NT2/D1 (cell line): Measurements from ENCODE around the gene CLEC16A.

Experiments
- DNase-seq: peaks from one replicate; pipeline ENCODE4 v3.0.0-alpha.2; 2011; ENCODE audit warnings: low read depth, low spot score
- H3K27me3 ChIP-seq: 2 replicates; pipeline ENCODE4 v1.6.0; 2011; ENCODE audit warnings: mild to moderate bottlenecking; ENCODE audit not compliant: insufficient read length, insufficient read depth
- H3K36me3 ChIP-seq: 2 replicates; pipeline ENCODE4 v1.6.1; 2011; ENCODE audit warnings: mild to moderate bottlenecking, low read length, mixed read lengths; ENCODE audit not compliant: insufficient read depth, insufficient read length
- H3K4me1 ChIP-seq: 2 replicates; pipeline ENCODE4 v1.5.1; 2011; ENCODE audit not compliant: insufficient read depth, insufficient read length
- H3K4me3 ChIP-seq: 2 replicates; pipeline ENCODE4 v1.5.1; 2011; ENCODE audit warnings: low read depth; ENCODE audit not compliant: insufficient read length
- H3K9ac ChIP-seq: 2 replicates; pipeline ENCODE4 v1.6.0; 2011; ENCODE audit warnings: low read depth; ENCODE audit not compliant: insufficient read length
- H3K9me3 ChIP-seq: 2 replicates; pipeline ENCODE4 v1.5.1; 2011; ENCODE audit warnings: mild to moderate bottlenecking, low read length; ENCODE audit not compliant: insufficient read depth
- SUZ12 ChIP-seq: IDR thresholded peaks from 2 replicates; pipeline ENCODE4 v1.6.1; 2011; ENCODE audit not compliant: insufficient read length, insufficient read depth; ENCODE audit errors: extremely low read depth
- YY1 ChIP-seq: IDR thresholded peaks from 2 replicates; pipeline ENCODE4 v1.6.1; 2011; ENCODE audit not compliant: insufficient read length, insufficient read depth
- ZNF274 ChIP-seq: IDR thresholded peaks from 2 replicates; pipeline ENCODE4 v1.6.1; 2011; ENCODE audit warnings: mild to moderate bottlenecking, low read depth, low read length

The CLEC16A gene

DNA sequence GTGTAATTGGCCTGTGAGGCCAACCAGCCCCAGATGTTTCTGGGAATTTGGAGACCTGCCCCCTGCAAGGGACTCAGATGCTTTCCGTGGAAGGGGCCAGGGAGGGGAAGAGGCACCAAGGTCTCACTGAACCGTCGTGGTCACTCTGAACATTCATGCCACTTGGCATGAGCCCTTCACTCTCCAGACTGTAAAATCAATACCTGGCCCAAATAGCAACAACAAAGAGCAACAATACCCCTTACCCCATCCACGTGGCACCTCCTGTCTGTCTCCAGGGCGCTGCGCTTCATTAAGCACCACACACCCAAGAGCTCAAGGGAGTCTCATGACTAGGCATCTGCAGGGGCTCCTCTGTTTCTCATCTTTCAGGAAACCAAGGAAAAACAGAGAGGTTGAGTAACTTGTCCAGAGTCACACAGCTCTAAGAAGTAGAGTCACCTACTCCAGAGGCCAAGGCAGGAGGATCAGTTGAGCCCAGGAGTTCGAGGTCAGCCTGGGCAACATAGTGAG lies 258.8 kb downstream of the CLEC16A start:
- no peak overlapping the region for H3K9ac ChIP-seq
- H3K27me3 ChIP-seq: no peaks in the 10 kb centered on the region
- peaks cover 10% of the 10 kb centered on the region for H3K9me3 ChIP-seq
- no peak for DNase-seq
- H3K4me3 ChIP-seq: no peak overlapping the region
- no peaks in the 10 kb centered on the region for H3K36me3 ChIP-seq
- peaks cover 22% of the 10 kb centered on the region for H3K4me1 ChIP-seq
- TF ChIP-seq ZNF274: no peak
- no peak for TF ChIP-seq SUZ12
- TF ChIP-seq YY1: no peak

DNA sequence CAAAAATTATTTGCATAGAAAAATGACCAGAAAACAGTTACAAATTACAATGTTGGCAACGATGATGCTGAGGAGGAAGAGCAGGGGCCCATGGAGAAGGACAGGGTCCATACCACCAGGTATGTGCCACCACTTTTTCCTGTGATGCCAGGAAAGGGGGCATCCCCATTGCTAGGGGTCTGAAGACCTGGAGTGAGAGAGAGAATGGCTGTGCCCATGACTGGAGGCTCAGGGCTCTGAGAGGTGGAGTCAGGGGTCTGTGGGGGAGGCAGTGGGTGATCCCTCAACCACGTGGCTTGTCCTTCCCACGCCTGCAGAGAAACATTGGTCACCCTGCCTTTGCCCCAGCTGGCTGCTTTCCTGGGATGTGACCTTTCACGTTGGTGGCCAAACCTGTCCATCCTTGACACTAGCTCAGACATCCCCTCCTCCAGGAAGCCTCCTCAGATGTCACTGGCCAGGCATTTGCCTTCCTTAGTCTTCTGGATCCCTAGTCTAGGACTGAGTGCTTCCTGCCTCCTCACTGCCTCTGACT lies 260.2 kb downstream of the CLEC16A start:
- TF ChIP-seq ZNF274: no peak
- TF ChIP-seq SUZ12: no peak
- TF ChIP-seq YY1: no peak
- Histone ChIP-seq H3K4me3 (no peak overlapping the region), H3K9ac (no peak overlapping the region), H3K36me3 (no peaks in the 10 kb centered on the region), H3K9me3 (peaks cover 14% of the 10 kb centered on the region), H3K4me1 (peaks cover 16% of the 10 kb centered on the region), H3K27me3 (no peaks in the 10 kb centered on the region)
- DNase-seq: no peak

DNA sequence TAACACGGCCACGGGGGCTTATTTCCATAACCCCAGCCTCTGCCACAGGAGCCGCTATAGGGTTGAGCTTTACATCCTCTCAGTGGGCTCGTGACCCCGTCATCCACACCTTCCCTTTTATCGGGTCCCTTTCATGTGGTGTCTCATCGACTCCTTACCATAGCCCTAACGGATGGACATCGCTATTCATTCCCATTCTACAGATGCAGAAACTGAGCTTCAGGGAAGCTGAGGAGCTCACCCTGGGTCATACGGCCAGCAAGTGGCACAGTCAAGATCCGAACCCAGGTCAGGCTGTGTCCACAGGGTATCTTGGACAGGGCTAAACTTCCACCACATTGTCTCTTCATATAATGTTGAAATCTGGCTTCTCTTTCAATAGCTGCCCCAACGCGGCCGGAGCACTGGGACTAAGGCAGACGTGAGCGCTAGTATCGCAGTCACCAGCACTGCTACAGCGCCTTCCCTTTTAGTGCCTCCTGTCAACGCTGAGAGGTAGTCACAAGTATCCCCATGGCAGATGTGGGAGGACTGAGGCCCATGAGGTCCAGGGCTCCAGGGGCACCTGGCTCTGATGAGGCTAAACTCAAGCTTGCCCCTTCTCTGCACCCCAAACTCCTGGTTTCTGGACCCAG lies 260.8 kb downstream of the CLEC16A start:
- Histone ChIP-seq H3K4me3 (no peak overlapping the region), H3K36me3 (no peaks in the 10 kb centered on the region), H3K27me3 (no peaks in the 10 kb centered on the region), H3K4me1 (peaks cover 16% of the 10 kb centered on the region), H3K9me3 (peaks cover 14% of the 10 kb centered on the region), H3K9ac (no peak overlapping the region)
- no peak for DNase-seq
- TF ChIP-seq YY1 (no peak), SUZ12 (no peak), ZNF274 (no peak)

DNA sequence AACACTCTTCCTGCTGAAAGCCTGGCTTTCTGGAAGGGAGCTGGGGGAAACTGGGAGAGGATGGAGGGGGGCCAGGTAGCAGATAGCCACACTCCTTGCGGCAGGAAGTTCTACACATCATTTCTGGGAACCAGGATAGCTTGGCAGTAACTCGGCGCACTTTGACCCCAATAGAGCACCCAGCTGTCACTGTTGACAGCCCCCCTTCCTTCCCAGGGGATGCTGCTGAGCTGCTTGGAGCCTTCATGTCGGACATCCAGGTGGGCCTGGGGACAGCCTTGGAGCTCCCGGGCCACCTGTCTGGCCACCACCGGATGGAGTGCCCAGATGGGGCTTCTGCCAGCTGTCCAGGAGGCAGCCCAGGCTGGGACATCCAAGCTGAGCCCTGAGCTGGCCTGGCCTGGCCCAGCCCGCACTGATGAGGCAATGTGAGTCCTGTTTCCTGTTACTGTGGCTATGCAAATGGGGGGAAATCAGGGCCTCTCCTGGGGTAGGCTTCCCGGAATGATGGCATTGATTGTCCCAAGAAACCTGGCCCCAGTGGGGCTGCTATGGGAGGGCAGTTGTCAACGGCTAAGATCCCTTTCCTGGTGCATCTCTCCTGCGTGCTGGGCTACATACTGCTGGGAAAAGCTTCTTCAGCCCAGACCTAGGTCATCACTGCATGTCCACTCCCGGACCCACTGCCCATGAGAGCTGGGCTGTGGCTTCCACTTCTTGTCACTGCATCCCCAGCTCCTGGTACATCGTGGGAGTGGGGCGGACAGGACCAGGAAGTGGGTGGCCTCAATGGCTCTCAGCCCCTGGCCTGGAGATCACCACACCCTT lies 261.6 kb downstream of the CLEC16A start:
- DNase-seq: peak; percentile 27
- Histone ChIP-seq H3K27me3 (no peaks in the 10 kb centered on the region), H3K9ac (no peak overlapping the region)

DNA sequence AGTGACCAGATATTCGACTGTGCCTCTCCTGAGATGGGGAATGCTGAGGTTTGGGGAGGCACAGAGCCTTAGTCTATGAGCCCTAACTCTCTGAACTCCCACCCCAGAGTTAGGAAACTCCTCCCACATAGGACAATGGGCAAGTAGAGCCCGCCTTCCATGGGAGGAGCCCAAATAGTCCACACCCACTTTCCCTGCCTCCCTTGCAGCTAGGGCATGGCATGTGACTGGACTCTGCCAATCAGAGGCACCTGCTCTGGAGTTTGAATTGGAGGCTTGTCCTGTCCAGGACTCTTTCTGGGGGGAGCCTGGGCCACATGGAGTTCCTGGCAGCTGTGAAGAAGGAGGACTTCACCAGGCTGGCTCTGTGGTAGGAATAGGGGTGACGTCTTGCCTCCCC lies 263.3 kb downstream of the CLEC16A start:
- no peak for DNase-seq
- Histone ChIP-seq H3K9ac (no peak overlapping the region), H3K4me3 (no peak overlapping the region), H3K9me3 (peaks cover 14% of the 10 kb centered on the region), H3K36me3 (no peaks in the 10 kb centered on the region), H3K4me1 (peaks cover 3% of the 10 kb centered on the region), H3K27me3 (no peaks in the 10 kb centered on the region)
- TF ChIP-seq SUZ12 (no peak), YY1 (no peak), ZNF274 (no peak)

More for the DNA sequence above, 261.6 kb downstream of the CLEC16A start:
- Histone ChIP-seq H3K4me1 (peaks cover 9% of the 10 kb centered on the region), H3K9me3 (peaks cover 14% of the 10 kb centered on the region), H3K36me3 (no peaks in the 10 kb centered on the region), H3K4me3 (no peak overlapping the region)
- no peak for TF ChIP-seq ZNF274
- no peak for TF ChIP-seq YY1
- no peak for TF ChIP-seq SUZ12

DNA sequence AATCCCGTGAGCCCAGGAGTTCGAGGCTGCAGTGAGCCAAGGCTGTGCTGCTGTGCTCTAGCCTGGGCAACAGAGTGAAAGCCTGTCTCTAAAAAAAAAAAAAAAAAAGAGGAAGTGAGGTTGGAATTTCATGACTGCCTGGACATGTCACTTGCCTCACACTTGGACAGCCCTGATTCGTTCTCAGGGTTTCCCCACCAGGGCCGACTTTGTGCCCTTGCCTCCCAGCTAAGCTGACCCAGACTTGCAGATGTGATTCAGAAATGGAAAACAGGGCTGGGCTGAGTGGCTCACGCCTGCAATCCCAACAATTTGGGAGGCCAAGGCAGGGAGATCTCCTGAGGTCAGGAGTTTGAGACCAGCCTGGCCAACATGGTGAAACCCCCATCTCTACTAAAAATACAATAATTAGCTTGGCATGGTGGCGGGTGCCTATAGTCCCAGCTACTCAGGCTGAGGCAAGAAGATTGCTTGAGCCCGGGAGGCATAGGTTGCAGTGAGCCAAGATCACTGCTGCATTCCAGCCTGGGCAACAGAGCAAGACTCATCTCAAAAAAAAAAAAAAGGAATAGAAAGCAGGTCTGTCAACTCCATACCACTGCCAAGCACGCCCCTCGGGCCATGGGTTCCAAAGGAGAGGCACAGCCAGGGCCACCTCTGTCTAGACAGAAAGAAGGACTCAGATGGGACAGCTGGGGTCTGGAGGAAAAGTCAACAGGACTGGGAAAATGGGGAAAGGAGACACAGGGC lies 264.7 kb downstream of the CLEC16A start:
- TF ChIP-seq YY1: no peak
- no peak for TF ChIP-seq ZNF274
- no peak for TF ChIP-seq SUZ12
- Histone ChIP-seq H3K9ac (no peak overlapping the region), H3K4me1 (peaks cover 2% of the 10 kb centered on the region), H3K27me3 (no peaks in the 10 kb centered on the region), H3K36me3 (no peaks in the 10 kb centered on the region), H3K9me3 (peaks cover 14% of the 10 kb centered on the region), H3K4me3 (no peak overlapping the region)
- DNase-seq: no peak

DNA sequence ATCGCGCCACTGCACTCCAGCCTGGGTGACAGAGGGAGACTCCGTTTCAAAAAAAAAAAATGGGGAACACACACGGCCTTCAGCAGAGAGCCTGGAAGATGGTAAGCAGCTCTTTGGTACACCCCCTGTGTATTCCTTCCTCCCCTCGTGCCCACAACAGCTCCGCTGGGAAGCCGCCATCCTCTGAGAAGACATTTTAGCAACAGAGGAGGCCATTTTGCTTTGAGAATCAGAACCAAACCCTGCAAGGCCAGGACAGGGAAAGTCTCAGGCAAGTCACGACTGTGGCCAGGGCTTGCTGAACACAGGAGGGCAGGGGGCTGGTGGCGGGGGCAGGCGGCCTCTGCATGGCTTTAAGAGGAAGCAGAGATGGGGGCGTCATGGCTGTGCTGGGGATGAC lies 265.9 kb downstream of the CLEC16A start:
- Histone ChIP-seq H3K9ac (no peak overlapping the region), H3K27me3 (no peaks in the 10 kb centered on the region), H3K36me3 (no peaks in the 10 kb centered on the region), H3K9me3 (peaks cover 14% of the 10 kb centered on the region), H3K4me1 (peaks cover 2% of the 10 kb centered on the region), H3K4me3 (no peak overlapping the region)
- DNase-seq: no peak
- TF ChIP-seq ZNF274 (no peak), SUZ12 (no peak), YY1 (no peak)
